ENCODE data around the gene PLPP7.
"Not testable (repeated sequence)": the region's sequence is repeated elsewhere in the genome, so short reads cannot be mapped to it uniquely, and the experiment has no call there.

PLPP7 gene

DNA sequence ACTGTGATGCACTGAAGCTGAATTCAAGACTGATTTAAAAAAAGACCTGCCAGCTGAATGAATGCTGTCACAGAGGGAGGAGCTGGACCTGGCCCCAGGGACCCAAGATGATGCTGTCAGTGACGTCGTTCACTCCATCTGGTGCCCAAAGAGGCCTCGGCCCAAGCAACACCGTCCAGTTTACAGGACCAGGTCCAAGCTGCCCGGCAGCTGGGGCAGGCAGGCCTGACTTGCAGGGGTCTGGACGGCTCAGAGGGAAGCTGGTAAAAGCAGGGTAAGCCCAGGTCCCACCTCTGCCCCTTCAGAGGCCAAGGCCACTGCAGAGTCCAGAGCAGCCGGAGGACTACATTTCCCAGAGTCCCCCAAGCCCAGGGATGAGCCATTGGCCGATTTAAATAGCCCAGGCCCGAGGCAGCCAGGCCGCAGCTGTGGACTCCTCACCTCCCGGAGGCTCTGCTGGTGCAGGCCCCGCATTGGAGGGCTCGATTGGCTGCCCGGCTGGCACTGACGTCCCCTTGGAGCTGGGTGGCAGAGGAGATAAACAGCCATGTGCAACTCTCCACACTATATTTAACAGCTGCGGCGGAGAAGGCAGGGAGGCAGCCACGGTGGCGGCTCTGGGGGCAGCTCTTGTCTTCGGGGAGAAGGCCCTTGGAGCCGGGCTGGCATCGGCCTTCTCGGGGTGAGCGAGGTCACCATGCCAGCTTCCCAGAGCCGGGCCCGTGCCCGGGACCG, at the start of gene PLPP7:
PLPP7 (plus strand) TSS at position 423 of the 735 bp plus-strand sequence; CDS start at position 698, 275 bp downstream.
- Histone ChIP-seq H3K9me3 (ENCODE audit: control insufficient read depth, insufficient read depth, low read length) (no peaks in the 10 kb centered on the region), H3K27me3 (ENCODE audit: control insufficient read depth, insufficient read depth, low read length) (no peaks in the 10 kb centered on the region), H3K9ac (ENCODE audit: low read depth, low read length) (peak within 1 kb of the TSS; percentile 47), H3K36me3 (ENCODE audit: control insufficient read depth, insufficient read depth, low read length) (no peaks in the 10 kb centered on the region), H3K4me3 (ENCODE audit: low read depth, low read length) (no peak within 1 kb of the TSS), H3K4me1 (ENCODE audit: control insufficient read depth, insufficient read depth, low read length) (no peaks in the 10 kb centered on the region)

DNA sequence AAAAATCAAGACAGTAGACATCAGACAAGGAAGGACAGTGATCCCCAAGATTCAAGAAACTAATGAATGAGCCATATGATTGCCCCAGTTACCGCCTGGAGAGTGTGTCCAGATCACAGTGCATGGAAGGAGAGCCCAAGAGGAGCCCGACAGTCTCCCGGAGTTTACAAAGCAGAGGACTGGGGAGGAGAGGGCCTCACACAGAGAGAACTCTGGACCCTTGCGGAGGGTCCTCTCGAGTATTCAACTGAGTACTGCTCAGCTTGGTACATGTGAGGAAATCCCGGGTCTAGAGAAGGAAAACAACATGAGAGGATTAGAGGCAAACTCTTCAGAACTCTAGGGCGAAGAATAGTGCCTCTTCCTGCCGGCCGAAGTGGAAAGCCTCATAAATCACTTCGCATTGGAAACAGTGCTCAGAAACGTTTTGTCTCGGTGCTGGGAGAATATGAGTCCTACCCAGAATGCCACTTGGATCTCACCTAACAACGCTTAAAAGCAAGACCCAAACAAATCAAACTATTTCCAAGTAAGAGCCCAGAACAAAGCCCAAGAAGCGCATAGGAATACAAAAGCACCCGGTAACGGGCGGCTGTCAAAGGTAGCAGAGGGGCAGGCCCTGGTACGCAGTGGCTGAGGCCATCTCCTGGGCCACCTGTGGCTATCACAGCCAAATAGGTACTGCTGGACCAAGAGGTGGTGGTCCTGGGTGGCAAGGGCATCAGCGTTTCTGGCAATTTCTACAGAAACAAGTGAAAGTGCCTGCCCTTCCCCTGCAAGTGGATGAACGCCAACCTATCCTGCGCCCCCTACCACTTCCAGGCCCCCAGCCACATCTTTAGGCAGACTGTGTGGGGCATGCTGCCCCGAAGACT, 49.2 kb upstream of the PLPP7 start:
- no peak overlapping the region for H3K4me3 ChIP-seq (ENCODE audit: low read depth, low read length)
- H3K9ac ChIP-seq (ENCODE audit: low read depth, low read length) = no peak overlapping the region
- H3K9me3 ChIP-seq (ENCODE audit: control insufficient read depth, insufficient read depth, low read length) = no peaks in the 10 kb centered on the region
- H3K36me3 ChIP-seq (ENCODE audit: control insufficient read depth, insufficient read depth, low read length) = no peaks in the 10 kb centered on the region
- peaks cover 6% of the 10 kb centered on the region for H3K4me1 ChIP-seq (ENCODE audit: control insufficient read depth, insufficient read depth, low read length)
- no peaks in the 10 kb centered on the region for H3K27me3 ChIP-seq (ENCODE audit: control insufficient read depth, insufficient read depth, low read length)

DNA sequence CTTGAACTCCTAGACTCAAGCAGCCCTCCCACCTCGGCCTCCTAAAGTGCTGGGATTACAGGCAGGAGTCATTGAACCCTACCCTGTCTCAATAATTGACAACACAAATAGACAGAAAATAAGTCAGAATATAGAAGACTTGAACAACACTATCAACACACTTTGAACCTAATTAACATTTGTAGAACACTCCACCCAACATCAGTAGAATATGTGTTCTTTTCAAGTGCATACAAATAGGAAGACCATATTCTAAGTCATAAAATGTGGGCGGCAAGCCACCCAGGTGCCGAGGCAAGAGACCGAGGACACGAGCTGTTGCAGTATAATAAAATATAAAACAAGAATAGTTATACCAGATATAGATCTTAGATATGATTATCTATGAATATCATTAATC, 45.2 kb upstream of the PLPP7 start:
- H3K9me3 ChIP-seq (ENCODE audit: control insufficient read depth, insufficient read depth, low read length); H3K27me3 ChIP-seq (ENCODE audit: control insufficient read depth, insufficient read depth, low read length); H3K9ac ChIP-seq (ENCODE audit: low read depth, low read length); H3K36me3 ChIP-seq (ENCODE audit: control insufficient read depth, insufficient read depth, low read length); H3K4me1 ChIP-seq (ENCODE audit: control insufficient read depth, insufficient read depth, low read length); H3K4me3 ChIP-seq (ENCODE audit: low read depth, low read length): not testable (repeated sequence)

DNA sequence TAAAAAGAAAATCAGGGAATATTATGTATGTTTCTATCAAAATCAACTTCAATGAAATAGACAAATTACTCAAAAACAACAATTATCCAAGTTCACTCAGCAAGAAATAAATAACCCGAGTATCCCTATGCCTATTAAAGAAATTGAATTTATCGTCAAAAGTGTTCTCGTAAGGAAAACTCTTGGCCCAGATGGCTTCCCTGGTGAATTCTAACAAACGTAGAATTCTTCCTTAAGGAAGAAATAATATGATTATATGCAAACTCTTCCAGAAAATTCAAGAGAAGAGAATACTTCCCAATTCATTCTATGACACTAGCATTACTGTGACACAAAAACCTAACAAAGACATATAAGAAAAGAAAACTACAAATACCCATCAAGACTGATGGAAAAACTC, 42.9 kb upstream of the PLPP7 start:
- no peaks in the 10 kb centered on the region for H3K4me1 ChIP-seq (ENCODE audit: control insufficient read depth, insufficient read depth, low read length)
- H3K27me3 ChIP-seq (ENCODE audit: control insufficient read depth, insufficient read depth, low read length) = no peaks in the 10 kb centered on the region
- no peaks in the 10 kb centered on the region for H3K9me3 ChIP-seq (ENCODE audit: control insufficient read depth, insufficient read depth, low read length)
- H3K36me3 ChIP-seq (ENCODE audit: control insufficient read depth, insufficient read depth, low read length) = no peaks in the 10 kb centered on the region
- H3K9ac ChIP-seq (ENCODE audit: low read depth, low read length) = no peak overlapping the region
- no peak overlapping the region for H3K4me3 ChIP-seq (ENCODE audit: low read depth, low read length)

DNA sequence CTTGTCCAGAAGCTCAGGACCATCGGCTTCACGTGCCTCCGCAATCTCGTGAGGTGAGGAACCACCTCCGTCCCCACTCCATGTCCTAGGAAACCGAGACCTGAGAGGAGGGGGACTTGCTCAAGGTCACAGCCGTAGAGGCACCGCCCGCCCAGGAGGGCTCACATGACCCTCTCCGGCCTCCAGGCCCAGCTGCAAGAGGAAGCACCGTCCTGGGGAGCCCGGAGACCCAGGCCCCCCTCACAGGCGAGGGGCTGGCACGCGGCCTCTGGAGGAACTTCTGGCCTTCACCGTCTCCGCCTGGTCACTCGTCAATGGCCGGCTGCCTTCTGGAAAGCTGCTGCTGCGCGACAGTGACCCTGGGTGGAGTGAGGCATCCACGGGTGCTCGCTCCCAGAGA, 37.4 kb upstream of the PLPP7 start:
- Histone ChIP-seq H3K36me3 (ENCODE audit: control insufficient read depth, insufficient read depth, low read length) (no peaks in the 10 kb centered on the region), H3K4me3 (ENCODE audit: low read depth, low read length) (no peak overlapping the region), H3K9me3 (ENCODE audit: control insufficient read depth, insufficient read depth, low read length) (no peaks in the 10 kb centered on the region), H3K27me3 (ENCODE audit: control insufficient read depth, insufficient read depth, low read length) (no peaks in the 10 kb centered on the region), H3K4me1 (ENCODE audit: control insufficient read depth, insufficient read depth, low read length) (no peaks in the 10 kb centered on the region), H3K9ac (ENCODE audit: low read depth, low read length) (no peak overlapping the region)

DNA sequence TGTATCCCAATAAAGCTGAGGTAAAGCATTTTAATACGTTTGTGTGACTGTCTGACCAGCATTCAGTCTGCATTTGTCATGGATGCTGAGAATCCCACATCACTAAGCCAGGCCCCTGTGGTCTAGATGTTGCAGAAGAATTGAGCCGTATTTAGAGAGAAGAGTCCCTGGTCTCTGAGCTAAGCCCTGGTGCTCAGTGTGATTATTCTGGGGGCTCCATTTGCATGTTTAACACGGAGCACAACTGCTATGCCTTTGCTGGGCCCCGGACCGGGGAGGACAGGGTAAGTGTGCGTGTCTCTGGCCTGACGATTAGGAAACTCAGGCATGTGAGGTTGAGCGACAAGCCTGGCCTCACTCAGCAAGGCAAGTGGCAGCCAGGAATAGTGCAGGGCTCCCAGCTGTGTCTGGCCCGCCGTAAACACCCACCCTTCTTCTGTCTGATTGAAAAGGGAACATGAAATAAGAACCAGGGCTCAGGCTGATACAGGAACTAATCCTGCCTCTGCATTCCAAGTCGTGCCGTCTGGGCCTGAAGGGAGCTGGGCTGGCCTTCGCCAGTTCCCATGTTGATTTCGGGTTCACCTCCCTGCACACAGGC, 35.5 kb upstream of the PLPP7 start:
- Histone ChIP-seq H3K4me1 (ENCODE audit: control insufficient read depth, insufficient read depth, low read length) (no peaks in the 10 kb centered on the region), H3K27me3 (ENCODE audit: control insufficient read depth, insufficient read depth, low read length) (no peaks in the 10 kb centered on the region), H3K36me3 (ENCODE audit: control insufficient read depth, insufficient read depth, low read length) (no peaks in the 10 kb centered on the region), H3K9ac (ENCODE audit: low read depth, low read length) (no peak overlapping the region), H3K9me3 (ENCODE audit: control insufficient read depth, insufficient read depth, low read length) (no peaks in the 10 kb centered on the region), H3K4me3 (ENCODE audit: low read depth, low read length) (no peak overlapping the region)

DNA sequence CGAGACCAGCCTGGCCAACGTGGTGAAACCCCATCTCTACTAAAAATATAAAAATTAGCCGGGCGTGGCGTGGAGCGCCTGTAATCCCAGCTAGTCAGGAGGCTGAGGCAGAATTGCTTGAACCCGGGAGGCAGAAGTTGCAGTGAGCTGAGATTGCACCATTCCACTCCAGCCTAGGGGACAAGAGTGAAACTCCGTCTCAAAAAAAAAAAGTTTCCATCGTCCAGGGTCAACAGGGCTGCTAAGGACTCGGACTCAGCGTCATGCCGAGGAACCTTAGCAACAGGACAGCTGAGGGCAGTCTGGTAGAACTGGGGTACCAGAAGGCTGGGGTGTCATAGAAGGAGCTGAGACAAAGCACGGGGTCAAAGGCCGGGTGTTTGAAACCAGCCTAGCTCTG, 34.9 kb upstream of the PLPP7 start:
- no peaks in the 10 kb centered on the region for H3K4me1 ChIP-seq (ENCODE audit: control insufficient read depth, insufficient read depth, low read length)
- H3K9ac ChIP-seq (ENCODE audit: low read depth, low read length) = no peak overlapping the region
- no peak overlapping the region for H3K4me3 ChIP-seq (ENCODE audit: low read depth, low read length)

DNA sequence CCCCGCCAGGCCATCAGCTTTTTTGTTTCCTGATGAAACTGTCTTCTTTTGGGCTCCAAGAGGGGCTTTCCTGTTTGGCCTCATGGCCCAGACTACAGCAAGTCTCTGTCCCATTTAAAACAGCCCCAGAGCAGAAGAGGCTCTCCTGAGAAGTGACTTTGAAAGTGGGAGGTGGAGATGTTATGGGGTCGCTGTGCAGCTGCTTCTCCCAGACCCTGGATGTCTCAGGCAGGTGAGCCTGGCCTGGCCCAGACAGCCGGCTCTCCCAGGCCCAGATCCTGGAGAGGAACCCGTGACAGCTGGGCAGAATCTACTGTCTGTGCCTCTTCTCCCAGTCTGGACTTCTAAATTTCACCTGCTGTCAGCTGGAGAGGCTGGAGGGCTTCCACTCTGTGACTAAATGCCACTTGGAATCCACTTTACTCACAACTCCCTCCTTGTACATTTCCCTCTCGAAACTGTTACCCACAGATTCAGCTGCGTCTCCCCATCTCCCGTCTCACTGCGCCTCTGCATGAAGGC, 33.8 kb upstream of the PLPP7 start:
- H3K4me3 ChIP-seq (ENCODE audit: low read depth, low read length) = no peak overlapping the region
- no peak overlapping the region for H3K9ac ChIP-seq (ENCODE audit: low read depth, low read length)

More for the DNA sequence above, 34.9 kb upstream of the PLPP7 start:
- H3K36me3 ChIP-seq (ENCODE audit: control insufficient read depth, insufficient read depth, low read length) = no peaks in the 10 kb centered on the region
- H3K27me3 ChIP-seq (ENCODE audit: control insufficient read depth, insufficient read depth, low read length) = no peaks in the 10 kb centered on the region
- H3K9me3 ChIP-seq (ENCODE audit: control insufficient read depth, insufficient read depth, low read length) = no peaks in the 10 kb centered on the region

DNA sequence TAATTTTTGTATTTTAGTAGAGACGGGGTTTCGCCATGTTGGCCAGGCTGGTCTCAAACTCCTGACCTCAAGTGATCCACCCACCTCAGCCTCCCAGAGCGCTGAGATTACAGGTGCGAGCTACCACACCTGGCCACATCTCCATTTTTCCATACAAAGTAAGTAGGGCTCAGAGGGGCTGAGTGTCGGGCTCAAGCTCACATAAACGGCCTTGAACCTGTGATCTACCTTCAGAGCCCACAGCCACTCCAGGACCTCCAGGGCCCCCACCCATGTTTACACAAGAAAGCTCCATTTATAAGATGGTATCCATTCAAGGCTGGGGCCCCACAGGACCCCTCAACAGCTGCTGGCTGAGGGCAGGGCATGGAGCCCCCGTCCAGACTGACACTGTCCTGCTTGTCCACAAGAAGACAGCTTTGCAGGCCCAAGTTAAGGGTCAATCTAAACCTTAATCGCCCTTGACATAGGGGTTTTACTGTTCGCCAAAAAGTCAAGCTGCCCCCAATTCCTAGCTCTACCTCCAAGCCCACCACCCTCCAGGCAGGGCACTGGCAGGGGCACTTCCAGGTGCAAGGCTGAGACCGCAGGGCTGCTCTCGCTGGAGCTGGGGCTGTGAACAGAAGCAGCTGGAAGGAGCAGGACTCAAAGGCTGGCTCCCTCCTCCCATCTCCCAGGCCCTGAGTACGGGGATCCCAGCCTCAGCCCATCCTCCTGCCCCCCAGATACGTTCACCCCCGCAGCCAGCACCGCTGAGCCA, 32.1 kb upstream of the PLPP7 start:
- Histone ChIP-seq H3K36me3 (ENCODE audit: control insufficient read depth, insufficient read depth, low read length) (peaks cover 10% of the 10 kb centered on the region), H3K9me3 (ENCODE audit: control insufficient read depth, insufficient read depth, low read length) (no peaks in the 10 kb centered on the region), H3K27me3 (ENCODE audit: control insufficient read depth, insufficient read depth, low read length) (no peaks in the 10 kb centered on the region), H3K9ac (ENCODE audit: low read depth, low read length) (no peak overlapping the region), H3K4me1 (ENCODE audit: control insufficient read depth, insufficient read depth, low read length) (no peaks in the 10 kb centered on the region), H3K4me3 (ENCODE audit: low read depth, low read length) (no peak overlapping the region)

More for the DNA sequence above, 33.8 kb upstream of the PLPP7 start:
- Histone ChIP-seq H3K36me3 (ENCODE audit: control insufficient read depth, insufficient read depth, low read length) (peaks cover 2% of the 10 kb centered on the region), H3K9me3 (ENCODE audit: control insufficient read depth, insufficient read depth, low read length) (no peaks in the 10 kb centered on the region), H3K4me1 (ENCODE audit: control insufficient read depth, insufficient read depth, low read length) (no peaks in the 10 kb centered on the region), H3K27me3 (ENCODE audit: control insufficient read depth, insufficient read depth, low read length) (no peaks in the 10 kb centered on the region)

DNA sequence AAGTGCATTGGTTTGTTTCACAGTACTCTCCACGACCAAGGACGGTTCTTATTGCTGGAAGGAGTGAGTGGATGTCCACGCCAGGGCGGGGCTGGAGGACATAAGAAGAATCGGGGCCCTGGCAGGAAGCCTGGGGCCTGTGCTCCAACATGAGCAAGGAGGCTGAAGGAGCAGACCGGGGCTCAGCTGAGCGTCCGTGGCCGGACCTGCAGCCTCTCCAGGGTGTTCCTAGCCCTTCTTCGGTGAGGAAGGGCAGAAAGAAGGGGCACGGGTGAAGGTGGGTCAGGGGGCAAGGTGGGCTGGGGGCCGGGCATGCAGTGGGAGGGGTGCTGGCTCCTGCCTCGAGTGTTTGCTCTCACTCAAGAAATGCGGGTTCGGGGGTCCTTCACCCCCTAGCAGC, 31.3 kb upstream of the PLPP7 start:
- Histone ChIP-seq H3K27me3 (ENCODE audit: control insufficient read depth, insufficient read depth, low read length) (no peaks in the 10 kb centered on the region), H3K9me3 (ENCODE audit: control insufficient read depth, insufficient read depth, low read length) (no peaks in the 10 kb centered on the region), H3K36me3 (ENCODE audit: control insufficient read depth, insufficient read depth, low read length) (peaks cover 10% of the 10 kb centered on the region), H3K4me1 (ENCODE audit: control insufficient read depth, insufficient read depth, low read length) (no peaks in the 10 kb centered on the region), H3K4me3 (ENCODE audit: low read depth, low read length) (no peak overlapping the region), H3K9ac (ENCODE audit: low read depth, low read length) (no peak overlapping the region)

Measured in iPS-15b (cell line).